HepG2 (cell line): ENCODE measurements around the gene ULK4. TPM values are rescaled to one million over a fixed set of nuclear protein-coding genes. Genes with fewer than 3 reads are reported as not detected.

ENCODE experiments used
- ATAC-seq: fragments of 200-7000 bp; cut with Tn5 transposase; 3 replicates; pipeline ENCODE4 v1.9.1; 2020; ENCODE audit warnings: mild to moderate bottlenecking, moderate library complexity
- BruUV-seq: library from RNA; stranded (reverse); fragments of 400-500 nt; replicated peaks from 2 replicates; lab custom pipeline; 2021; lab: Mats Ljungman, UMichigan
- CTCF ChIA-PET: fragments of 300-600 bp; formaldehyde crosslinking; extraction: SDS; loops from one replicate; lab custom pipeline; 2021; ENCODE audit warnings: low total read pairs, inconsistent platforms, low intra/inter-chr PET ratio; lab: Yijun Ruan, JAX
- POLR2A ChIA-PET: fragments of 350-600 bp; sonication (Branson Sonifier 250); formaldehyde crosslinking; loops from one replicate; lab custom pipeline; 2020; ENCODE audit warnings: antibody characterized with exemption, inconsistent platforms; lab: Yijun Ruan, JAX
- DNase-seq: peaks from one replicate; pipeline ENCODE4 v3.0.0-alpha.2; 2015; ENCODE audit warnings: low spot score
- FAIRE-seq: peaks from 3 replicates; lab custom pipeline; 2011; peaks lifted over from hg19 to GRCh38; lab: Jason Lieb, UNC
- H2AFZ ChIP-seq: one replicate; pipeline ENCODE4 v1.6.1; 2011; ENCODE audit warnings: low read length, inconsistent platforms
- H3K27ac ChIP-seq: fragments of 300-600 bp; 3 replicates; pipeline ENCODE4 v1.8.0; 2011; ENCODE audit warnings: mixed run types, mild to moderate bottlenecking, mixed read lengths, low read length, inconsistent platforms; ENCODE audit not compliant: insufficient read depth; ENCODE audit errors: extremely low read length
- H3K27me3 ChIP-seq, 2 experiments: fragments of 200-600 bp in 1 of 2; 2 replicates in 1 of 2; 3 replicates in 1 of 2; pipeline versions ENCODE4 v1.6.0 to v1.8.0; 2011; ENCODE audit warnings: low read length in 2 of 2, mild to moderate bottlenecking in 2 of 2, moderate library complexity in 2 of 2, inconsistent platforms in 1 of 2; ENCODE audit not compliant: insufficient read depth in 2 of 2, control insufficient read depth in 1 of 2
- H3K36me3 ChIP-seq, 2 experiments: fragments of 200-600 bp in 1 of 2; replicated peaks in 1 of 2; 2 replicates in 1 of 2; 3 replicates in 1 of 2; pipeline versions ENCODE4 v1.5.1 to v1.8.0; 2011; ENCODE audit warnings: low read length in 2 of 2, inconsistent platforms in 1 of 2; ENCODE audit not compliant: insufficient read depth in 2 of 2, control insufficient read depth in 1 of 2
- H3K4me1 ChIP-seq: 2 replicates; pipeline ENCODE4 v1.5.1; 2012; ENCODE audit warnings: low read length, inconsistent platforms; ENCODE audit not compliant: insufficient read depth
- H3K4me2 ChIP-seq: 2 replicates; pipeline ENCODE4 v1.6.0; 2011; ENCODE audit warnings: low read depth, low read length, inconsistent platforms
- H3K4me3 ChIP-seq, 3 experiments: fragments of 200-600 bp in 1 of 3; sonication (generic), shearing (Covaris generic) in 1 of 3; replicated peaks in 1 of 3; 2 replicates each; pipeline ENCODE4 v1.5.1; 2011 to 2016; ENCODE audit warnings: low read length in 3 of 3, inconsistent platforms in 2 of 3, low read depth in 2 of 3, mild to moderate bottlenecking in 2 of 3, control low read depth in 1 of 3, mixed read lengths in 1 of 3; ENCODE audit not compliant: insufficient read depth in 1 of 3
- H3K79me2 ChIP-seq: one replicate; pipeline ENCODE4 v1.6.1; 2011; ENCODE audit warnings: low read length, inconsistent platforms; ENCODE audit not compliant: insufficient read depth
- H3K9ac ChIP-seq: 2 replicates; pipeline ENCODE4 v1.6.0; 2011; ENCODE audit warnings: mild to moderate bottlenecking, low read depth, low read length, inconsistent platforms; ENCODE audit not compliant: insufficient read depth
- H3K9me3 ChIP-seq: 2 replicates; pipeline ENCODE4 v1.5.1; 2012; ENCODE audit warnings: mild to moderate bottlenecking, low read length
- H4K20me1 ChIP-seq: 2 replicates; pipeline ENCODE4 v1.6.0; 2011; ENCODE audit warnings: inconsistent platforms, mild to moderate bottlenecking, low read length, moderate library complexity; ENCODE audit not compliant: insufficient read depth
- ARID3A ChIP-seq: IDR thresholded peaks from 2 replicates; pipeline ENCODE4 v1.6.1; 2012; ENCODE audit warnings: low read depth, low read length, improper control_type of control experiment
- ESRRA ChIP-seq: sonication (generic); formaldehyde crosslinking; IDR thresholded peaks from 2 replicates; pipeline ENCODE4 v1.5.1; 2020; ENCODE audit warnings: mild to moderate bottlenecking, low read depth, missing genetic modification reagents
- HNRNPK ChIP-seq: fragments of 200-400 bp; formaldehyde crosslinking; IDR thresholded peaks from 2 replicates; pipeline ENCODE4 v1.6.1; 2018; ENCODE audit warnings: low read length, low read depth, moderate library complexity, mild to moderate bottlenecking; ENCODE audit not compliant: poor library complexity, severe bottlenecking
- KLF11 ChIP-seq: IDR thresholded peaks from 2 replicates; pipeline ENCODE4 v1.6.1; 2016; ENCODE audit warnings: missing compliant biosample characterization
- NFYB ChIP-seq: sonication (generic); formaldehyde crosslinking; IDR thresholded peaks from 2 replicates; pipeline ENCODE4 v1.4.0; 2020; ENCODE audit warnings: missing genetic modification reagents
- SMARCC2 ChIP-seq: fragments of 450-650 bp; IDR thresholded peaks from 2 replicates; pipeline ENCODE4 v1.6.1; 2017; ENCODE audit warnings: antibody characterized with exemption, mild to moderate bottlenecking
- SRSF9 ChIP-seq: fragments of 200-400 bp; formaldehyde crosslinking; IDR thresholded peaks from 2 replicates; pipeline ENCODE4 v1.6.1; 2018; ENCODE audit warnings: borderline replicate concordance, mild to moderate bottlenecking, low read depth, low read length; ENCODE audit not compliant: insufficient read depth, poor library complexity, severe bottlenecking
- SRY ChIP-seq: sonication (generic); formaldehyde crosslinking; IDR thresholded peaks from 2 replicates; pipeline ENCODE4 v1.8.0; 2022; ENCODE audit warnings: mild to moderate bottlenecking, missing genetic modification reagents
- ZNF12 ChIP-seq: sonication (generic); formaldehyde crosslinking; IDR thresholded peaks from 2 replicates; pipeline ENCODE4 v1.5.0; 2020; ENCODE audit warnings: missing genetic modification reagents
- ZNF235 ChIP-seq: sonication (generic); formaldehyde crosslinking; IDR thresholded peaks from 2 replicates; pipeline ENCODE4 v1.8.1; 2023; ENCODE audit warnings: mild to moderate bottlenecking, missing genetic modification reagents, borderline replicate concordance
- ZNF503 ChIP-seq: sonication (generic); formaldehyde crosslinking; IDR thresholded peaks from 2 replicates; pipeline ENCODE4 v1.4.0; 2020; ENCODE audit warnings: missing genetic modification reagents
- ZNF720 ChIP-seq: sonication (generic); formaldehyde crosslinking; IDR thresholded peaks from 2 replicates; pipeline ENCODE4 v1.4.0; 2020; ENCODE audit warnings: missing genetic modification reagents
- ZNF766 ChIP-seq: sonication (generic); formaldehyde crosslinking; IDR thresholded peaks from 2 replicates; pipeline ENCODE4 v1.5.0; 2020; ENCODE audit warnings: missing genetic modification reagents, borderline replicate concordance
- ZNF781 ChIP-seq: sonication (generic); formaldehyde crosslinking; IDR thresholded peaks from 2 replicates; pipeline ENCODE4 v1.5.1; 2020; ENCODE audit warnings: borderline replicate concordance, mild to moderate bottlenecking, missing genetic modification reagents; ENCODE audit errors: not compliant biosample characterization
- ZSCAN20 ChIP-seq: sonication (generic); formaldehyde crosslinking; IDR thresholded peaks from 2 replicates; pipeline ENCODE4 v1.4.0; 2020; ENCODE audit warnings: missing genetic modification reagents, mild to moderate bottlenecking, borderline replicate concordance
- ZSCAN21 ChIP-seq: sonication (generic); formaldehyde crosslinking; IDR thresholded peaks from 2 replicates; pipeline ENCODE4 v1.8.0; 2022; ENCODE audit warnings: mild to moderate bottlenecking, missing genetic modification reagents, moderate library complexity, borderline replicate concordance
- WGBS: methylation state at CpG from one replicate; pipeline ENCODE4 v1.1.6; 2017; ENCODE audit warnings: low lambda C conversion rate; 5-methylcytosine and 5-hydroxymethylcytosine counted together
- in situ Hi-C: cut with HindIII; loops from 2 replicates; pipeline ENCODE4 v1.10.0; 2017; ENCODE audit warnings: low pct_unique_long_range_greater_than_20kb; ENCODE audit not compliant: extremely low pct_ligation_motif_present
- intact Hi-C: fragments of 100-400 bp; cut with micrococcal nuclease; formaldehyde crosslinking; loops from one replicate; pipeline ENCODE4 v1.10.0; 2022; ENCODE audit not compliant: unreplicated experiment
- polyA plus RNA-seq, 8 experiments: library from polyadenylated mRNA; depleted of rRNA in 3 of 8; stranded (reverse) in 7 of 8; unstranded in 1 of 8; fragments of >200 nt; fragmentation: Illumina TruSeq in 4 of 8; extraction: Trizol in 4 of 8; gene quantifications; 2 replicates each; pipeline versions ENCODE4 v1.2.1 to v1.2.3, GENCODE V29; 2011 to 2016; ENCODE audit warnings: low read depth in 4 of 8, missing spikeins in 1 of 8, mixed read lengths in 1 of 8; ENCODE audit not compliant: insufficient read depth in 1 of 8
- total RNA-seq, 5 experiments: library from RNA; depleted of rRNA; stranded (reverse); fragments of >200 nt; fragmentation: Illumina TruSeq; extraction: Trizol; gene quantifications; 2 replicates each; pipeline ENCODE4 v1.2.3, GENCODE V29; 2016; ENCODE audit warnings: low read depth in 1 of 5

Gene ULK4
- total and polyA plus RNA-seq, 2 of the 13 experiments (the other 11 are each of a cell fraction or from before 2014, with no cell fraction given): 6.7 to 11.8 TPM

- H3K27me3 ChIP-seq: no peaks in the 10 kb centered on the region
- ChIA-PET POLR2A (no interaction called here), CTCF (no interaction called here)
- H3K36me3 ChIP-seq: no peaks in the 10 kb centered on the region
- H3K27ac ChIP-seq: no peak overlapping the region
- WGBS: 83% methylated on average over 3 of the region's 3 CpGs
- DNase-seq (no peak), FAIRE-seq (no peak), ATAC-seq (no peak; the same call in 2 of the 3 replicates)
- H2AFZ ChIP-seq: no peak overlapping the region
- TF ChIP-seq ARID3A (no peak), ZNF12 (CRISPR knock-in tag) (no peak), NFYB (CRISPR knock-in tag) (no peak), ZNF235 (CRISPR knock-in tag) (no peak), SRY (no peak), KLF11 (CRISPR knock-in tag) (no peak), ZNF503 (CRISPR knock-in tag) (no peak), ZNF781 (CRISPR knock-in tag) (no peak), SRSF9 (no peak), ZSCAN21 (no peak), ZNF766 (CRISPR knock-in tag) (no peak), ZSCAN20 (CRISPR knock-in tag) (no peak), ESRRA (CRISPR knock-in tag) (no peak), HNRNPK (no peak), SMARCC2 (no peak), ZNF720 (CRISPR knock-in tag) (no peak)
- intact Hi-C loops (no loop called here), in situ Hi-C loops (no loop called here)
- no TSS peak for BruUV-seq
- H4K20me1 ChIP-seq: no peaks in the 10 kb centered on the region
- no peak overlapping the region for H3K4me2 ChIP-seq
- no peaks in the 10 kb centered on the region for H3K79me2 ChIP-seq
- H3K9ac ChIP-seq: no peak overlapping the region
- H3K4me1 ChIP-seq: no peaks in the 10 kb centered on the region
- H3K4me3 ChIP-seq: no peak overlapping the region
- no peaks in the 10 kb centered on the region for H3K9me3 ChIP-seq
Observed at GRCh38 chr3:41323467-41324155, 638.3 kb downstream of the ULK4 start.
